HL-60 (cell line): ENCODE measurements around the gene TTLL3.
"Not testable (repeated sequence)": the region's sequence is repeated elsewhere in the genome, so short reads cannot be mapped to it uniquely, and the experiment has no call there.

Source experiments
- DNase-seq, 2 experiments: peaks; one replicate each; pipeline ENCODE4 v3.0.0-alpha.2; 2010 to 2020; ENCODE audit warnings: low read depth in 1 of 2, low spot score in 1 of 2
- H3K27ac ChIP-seq: fragments of 250-450 bp; sonication (Bioruptor Pico); replicated peaks from 2 replicates; pipeline ENCODE4 v1.5.1; 2020; ENCODE audit warnings: mild to moderate bottlenecking, moderate library complexity
- H3K27me3 ChIP-seq: fragments of 250-450 bp; sonication (Bioruptor Pico); 2 replicates; pipeline ENCODE4 v1.5.1; 2021; ENCODE audit warnings: mild to moderate bottlenecking, moderate library complexity; ENCODE audit not compliant: insufficient read depth, poor library complexity, severe bottlenecking
- H3K4me3 ChIP-seq: replicated peaks from 2 replicates; pipeline ENCODE4 v1.5.1; 2011; ENCODE audit warnings: mild to moderate bottlenecking, control low read depth, low read length; ENCODE audit not compliant: insufficient read depth
- CTCF ChIP-seq: IDR thresholded peaks from one replicate; pipeline ENCODE4 v1.5.1; 2011; ENCODE audit warnings: low read length, control low read depth, inconsistent platforms; ENCODE audit not compliant: insufficient read depth
- GABPA ChIP-seq: IDR thresholded peaks from 2 replicates; pipeline ENCODE4 v1.6.1; 2012; ENCODE audit warnings: low read depth
- POLR2AphosphoS5 ChIP-seq: IDR thresholded peaks from 2 replicates; pipeline ENCODE4 v1.6.1; 2012; ENCODE audit warnings: low read depth
- SPI1 ChIP-seq: IDR thresholded peaks from 2 replicates; pipeline ENCODE4 v1.6.1; 2012; ENCODE audit warnings: low read depth, mild to moderate bottlenecking, borderline replicate concordance
- TF ChIP-seq, protein P1 (sequence below): IDR thresholded peaks from 2 replicates; pipeline ENCODE4 v1.6.1; 2012; ENCODE audit warnings: low read depth; ENCODE audit not compliant: insufficient replicate concordance

The TTLL3 gene

GRCh38 chr3:9851383-9851782, 41.3 kb downstream of the TTLL3 start:
- not testable (repeated sequence) for DNase-seq, H3K4me3 ChIP-seq, H3K27ac ChIP-seq, H3K27me3 ChIP-seq

DNA sequence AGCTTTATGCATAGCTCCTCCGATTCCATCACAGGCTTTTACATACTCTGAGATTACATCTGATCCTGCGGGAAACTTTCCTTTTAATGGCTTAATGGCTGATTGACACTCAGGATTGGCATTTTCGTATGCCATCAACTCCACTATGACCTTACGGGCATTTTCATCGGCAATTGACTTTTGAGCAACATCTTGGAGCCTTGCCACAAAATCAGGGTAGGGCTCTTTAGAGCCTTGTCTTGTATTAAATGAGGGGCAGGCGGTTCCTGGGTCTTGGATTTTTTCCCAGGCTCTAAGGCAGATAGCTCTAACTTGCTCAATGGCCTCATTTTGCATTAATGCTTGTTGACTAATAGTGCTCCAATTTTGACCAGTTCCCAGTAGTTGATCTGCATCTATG, 41.9 kb downstream of the TTLL3 start:
- H3K27me3 ChIP-seq, DNase-seq, H3K27ac ChIP-seq, H3K4me3 ChIP-seq: not testable (repeated sequence)

- TF ChIP-seq GABPA (no peak), POLR2AphosphoS5 (no peak), SPI1 (no peak), CTCF (no peak)
- TF ChIP-seq, protein P1, sequence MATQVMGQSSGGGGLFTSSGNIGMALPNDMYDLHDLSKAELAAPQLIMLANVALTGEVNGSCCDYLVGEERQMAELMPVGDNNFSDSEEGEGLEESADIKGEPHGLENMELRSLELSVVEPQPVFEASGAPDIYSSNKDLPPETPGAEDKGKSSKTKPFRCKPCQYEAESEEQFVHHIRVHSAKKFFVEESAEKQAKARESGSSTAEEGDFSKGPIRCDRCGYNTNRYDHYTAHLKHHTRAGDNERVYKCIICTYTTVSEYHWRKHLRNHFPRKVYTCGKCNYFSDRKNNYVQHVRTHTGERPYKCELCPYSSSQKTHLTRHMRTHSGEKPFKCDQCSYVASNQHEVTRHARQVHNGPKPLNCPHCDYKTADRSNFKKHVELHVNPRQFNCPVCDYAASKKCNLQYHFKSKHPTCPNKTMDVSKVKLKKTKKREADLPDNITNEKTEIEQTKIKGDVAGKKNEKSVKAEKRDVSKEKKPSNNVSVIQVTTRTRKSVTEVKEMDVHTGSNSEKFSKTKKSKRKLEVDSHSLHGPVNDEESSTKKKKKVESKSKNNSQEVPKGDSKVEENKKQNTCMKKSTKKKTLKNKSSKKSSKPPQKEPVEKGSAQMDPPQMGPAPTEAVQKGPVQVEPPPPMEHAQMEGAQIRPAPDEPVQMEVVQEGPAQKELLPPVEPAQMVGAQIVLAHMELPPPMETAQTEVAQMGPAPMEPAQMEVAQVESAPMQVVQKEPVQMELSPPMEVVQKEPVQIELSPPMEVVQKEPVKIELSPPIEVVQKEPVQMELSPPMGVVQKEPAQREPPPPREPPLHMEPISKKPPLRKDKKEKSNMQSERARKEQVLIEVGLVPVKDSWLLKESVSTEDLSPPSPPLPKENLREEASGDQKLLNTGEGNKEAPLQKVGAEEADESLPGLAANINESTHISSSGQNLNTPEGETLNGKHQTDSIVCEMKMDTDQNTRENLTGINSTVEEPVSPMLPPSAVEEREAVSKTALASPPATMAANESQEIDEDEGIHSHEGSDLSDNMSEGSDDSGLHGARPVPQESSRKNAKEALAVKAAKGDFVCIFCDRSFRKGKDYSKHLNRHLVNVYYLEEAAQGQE, result no peak
- Histone ChIP-seq H3K4me3 (no peak overlapping the region), H3K27ac (no peak overlapping the region), H3K27me3 (no peaks in the 10 kb centered on the region)
- no peak for DNase-seq
Measured at GRCh38 chr3:9852528-9852927, 42.5 kb downstream of the TTLL3 start.

GRCh38 chr3:9854291-9854940, 44.4 kb downstream of the TTLL3 start:
- H3K4me3 ChIP-seq, H3K27me3 ChIP-seq, H3K27ac ChIP-seq, DNase-seq: not testable (repeated sequence)

DNA sequence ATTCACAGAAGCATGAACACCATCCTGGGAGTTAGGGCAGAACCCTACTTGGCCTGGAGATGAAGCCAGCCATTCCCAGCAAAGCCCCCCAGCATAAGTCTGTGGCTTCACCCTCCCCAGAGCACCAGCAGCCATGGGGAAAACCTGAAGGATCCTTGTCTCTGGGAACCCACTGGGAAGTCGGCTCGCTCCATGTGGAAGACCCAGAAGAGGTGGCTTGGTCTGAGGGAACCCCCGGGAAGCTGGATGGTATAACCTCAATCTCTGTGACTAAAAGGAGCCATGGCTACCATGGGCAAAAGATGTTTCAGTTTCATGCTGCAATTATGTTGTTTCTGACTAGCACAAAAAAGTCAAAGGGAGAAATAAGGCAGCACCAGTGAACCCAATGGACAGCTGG, 45.5 kb downstream of the TTLL3 start:
- DNase-seq, result no peak
- Histone ChIP-seq H3K27ac (no peak overlapping the region), H3K27me3 (no peaks in the 10 kb centered on the region), H3K4me3 (no peak overlapping the region)
- no peak for TF ChIP-seq GABPA
- TF ChIP-seq POLR2AphosphoS5, result no peak
- no peak for TF ChIP-seq CTCF
- TF ChIP-seq, protein P1, result no peak
- no peak for TF ChIP-seq SPI1
